Ishikawa (cell line): ENCODE measurements around the gene ZSWIM6.

Experiments
- CEBPB ChIP-seq: IDR thresholded peaks from 2 replicates; pipeline ENCODE4 v1.6.1; 2012
- CREB1 ChIP-seq: IDR thresholded peaks from 2 replicates; pipeline ENCODE4 v1.6.1; 2012; ENCODE audit warnings: low read depth
- EGR1 ChIP-seq: IDR thresholded peaks from 2 replicates; pipeline ENCODE4 v1.6.1; 2012
- EP300 ChIP-seq: IDR thresholded peaks from 2 replicates; pipeline ENCODE4 v1.6.1; 2012; ENCODE audit warnings: borderline replicate concordance
- FOXM1 ChIP-seq: IDR thresholded peaks from 2 replicates; pipeline ENCODE4 v1.6.1; 2012; ENCODE audit warnings: low read depth, borderline replicate concordance
- MAX ChIP-seq: IDR thresholded peaks from 2 replicates; pipeline ENCODE4 v1.6.1; 2012
- NFIC ChIP-seq: IDR thresholded peaks from 2 replicates; pipeline ENCODE4 v1.6.1; 2012
- RAD21 ChIP-seq: IDR thresholded peaks from 2 replicates; pipeline ENCODE4 v1.6.1; 2012; ENCODE audit warnings: low read depth
- REST ChIP-seq: IDR thresholded peaks from 2 replicates; pipeline ENCODE4 v1.6.1; 2012; ENCODE audit warnings: low read depth, mild to moderate bottlenecking
- TAF1 ChIP-seq: IDR thresholded peaks from 2 replicates; pipeline ENCODE4 v1.6.1; 2012; ENCODE audit warnings: low read depth, mild to moderate bottlenecking
- TCF12 ChIP-seq: IDR thresholded peaks from 2 replicates; pipeline ENCODE4 v1.6.1; 2012; ENCODE audit warnings: low read depth
- TEAD4 ChIP-seq: IDR thresholded peaks from 2 replicates; pipeline ENCODE4 v1.6.1; 2012
- USF1 ChIP-seq: IDR thresholded peaks from 2 replicates; pipeline ENCODE4 v1.6.1; 2012
- YY1 ChIP-seq: IDR thresholded peaks from 2 replicates; pipeline ENCODE4 v1.6.1; 2012; ENCODE audit warnings: low read depth
- ZBTB7A ChIP-seq: IDR thresholded peaks from 2 replicates; pipeline ENCODE4 v1.6.1; 2012; ENCODE audit warnings: low read depth

ZSWIM6 gene

GRCh38 chr5:61460471-61460870 lies 128.4 kb downstream of the ZSWIM6 start:
- TF ChIP-seq ZBTB7A (no peak), REST (no peak), TCF12 (no peak), TEAD4 (no peak), EP300 (no peak), MAX (no peak)

- TF ChIP-seq TCF12 (no peak), CEBPB (no peak), RAD21 (no peak), FOXM1 (no peak), EP300 (no peak), TAF1 (no peak), EGR1 (no peak), NFIC (no peak), MAX (no peak), YY1 (no peak), REST (no peak), USF1 (no peak), CREB1 (no peak)
Observed at GRCh38 chr5:61461417-61461816, 129.4 kb downstream of the ZSWIM6 start.

- no peak for TF ChIP-seq NFIC
- TF ChIP-seq ZBTB7A = no peak
- TF ChIP-seq EGR1 = no peak
- TF ChIP-seq TEAD4 = no peak
Observed at GRCh38 chr5:61461926-61462325, 129.9 kb downstream of the ZSWIM6 start.

GRCh38 chr5:61463596-61463995 lies 131.5 kb downstream of the ZSWIM6 start:
- no peak for TF ChIP-seq EGR1
- TF ChIP-seq FOXM1 = no peak
- TF ChIP-seq EP300 = no peak
- no peak for TF ChIP-seq USF1

GRCh38 chr5:61464512-61464911 lies 132.5 kb downstream of the ZSWIM6 start:
- TF ChIP-seq USF1 (no peak), NFIC (no peak), YY1 (no peak), TEAD4 (no peak), RAD21 (no peak), TCF12 (no peak), TAF1 (no peak), CEBPB (no peak), CREB1 (no peak), FOXM1 (no peak), MAX (no peak), EP300 (no peak), REST (no peak), EGR1 (no peak), ZBTB7A (no peak)
